Esophagus muscularis mucosa (tissue), 4 donors: ENCODE measurements around the gene SYT11. TPM values are rescaled to one million over a fixed set of nuclear protein-coding genes. Genes with fewer than 3 reads are reported as not detected.

Experiments
- DNase-seq: peaks from one replicate; pipeline ENCODE4 v3.0.0-alpha.2; 2017; ENCODE audit errors: extremely low spot score
- H3K27ac ChIP-seq, 4 donors: fragments of 200-600 bp; sonication (generic); replicated peaks in 1 of 4; 1 replicate in 3 of 4; 2 replicates in 1 of 4; pipeline ENCODE4 v1.5.1; 2016 to 2019; ENCODE audit warnings: mild to moderate bottlenecking in 1 of 4
- H3K27me3 ChIP-seq, 4 donors: fragments of 200-600 bp; sonication (generic); one replicate each; pipeline versions ENCODE4 v1.5.1 to v1.6.0; 2016 to 2019
- H3K36me3 ChIP-seq, 4 donors: fragments of 200-600 bp; sonication (generic); one replicate each; pipeline ENCODE4 v1.5.1; 2016 to 2019
- H3K4me1 ChIP-seq, 4 donors: fragments of 200-600 bp; sonication (generic); one replicate each; pipeline ENCODE4 v1.5.1; 2016 to 2019
- H3K4me3 ChIP-seq, 4 donors: fragments of 200-600 bp; sonication (generic); 1 replicate in 2 of 4; 2 replicates in 2 of 4; pipeline ENCODE4 v1.5.1; 2016 to 2019; ENCODE audit warnings: mild to moderate bottlenecking in 4 of 4, moderate library complexity in 1 of 4
- H3K9me3 ChIP-seq, 4 donors: fragments of 200-600 bp; sonication (generic); 1 replicate in 3 of 4; 2 replicates in 1 of 4; pipeline ENCODE4 v1.5.1; 2016 to 2019
- EP300 ChIP-seq: sonication (generic); formaldehyde crosslinking; IDR thresholded peaks from one replicate; pipeline ENCODE4 v1.6.1; 2017; ENCODE audit warnings: antibody characterized with exemption
- POLR2A ChIP-seq: fragments of 450-650 bp; IDR thresholded peaks from one replicate; pipeline ENCODE4 v1.6.1; 2017; ENCODE audit warnings: antibody characterized with exemption, moderate library complexity, mild to moderate bottlenecking, low read depth
- POLR2AphosphoS5 ChIP-seq, 2 donors: sonication (generic); formaldehyde crosslinking; IDR thresholded peaks; one replicate each; pipeline ENCODE4 v1.6.1; 2017; ENCODE audit warnings: antibody characterized with exemption in 2 of 2
- WGBS: methylation state at CpG from one replicate; pipeline ENCODE4 v1.1.5; 2018; 5-methylcytosine and 5-hydroxymethylcytosine counted together
- intact Hi-C: fragments of 100-400 bp; cut with DNase I; formaldehyde crosslinking; loops from one replicate; pipeline ENCODE4 v1.15.1; 2023
- total RNA-seq, 4 donors: library from RNA; depleted of rRNA; stranded (reverse); fragments of >200 nt; gene quantifications; one replicate each; pipeline versions ENCODE4 v1.1.0 to v1.2.1, GENCODE V29; 2016
- TF ChIP-seq, protein P1 (sequence below), 3 experiments: fragments of 200-600 bp in 2 of 3; fragments of 450-650 bp in 1 of 3; sonication (generic) in 2 of 3; IDR thresholded peaks; one replicate each; pipeline ENCODE4 v1.5.1; 2017 to 2019; ENCODE audit warnings: antibody characterized with exemption in 3 of 3, mild to moderate bottlenecking in 2 of 3, moderate library complexity in 1 of 3

Gene SYT11
- total RNA-seq, 4 donors from 2014 or later: 8.3 to 25.2 (median 20.3) TPM

DNA sequence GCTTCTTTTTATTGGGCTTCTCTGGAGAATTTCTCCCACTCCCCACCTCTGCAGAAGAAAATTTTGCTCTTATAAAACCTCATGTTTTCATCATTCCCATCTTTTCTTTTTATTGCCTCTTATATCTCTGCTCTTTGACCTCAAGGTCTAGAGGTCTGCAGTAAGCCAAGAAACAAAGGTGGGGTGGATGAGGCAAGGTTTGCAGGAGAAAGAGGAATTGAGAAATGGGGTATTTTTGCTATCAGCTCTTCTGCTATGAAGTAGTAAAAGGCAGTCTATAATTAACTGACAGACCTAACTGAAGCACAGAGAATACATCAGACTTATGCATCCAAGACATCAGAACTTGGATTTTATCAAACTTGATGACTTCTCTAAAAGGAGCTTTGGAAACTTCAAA, 22.9 kb downstream of the SYT11 start:
- no peak overlapping the region for H3K27ac ChIP-seq
- H3K9me3 ChIP-seq: no peaks in the 10 kb centered on the region
- DNase-seq: no peak
- H3K4me1 ChIP-seq: peaks cover 0 to 8% (median 0%) of the 10 kb centered on the region in 4 donors
- TF ChIP-seq POLR2AphosphoS5 (IDR thresholded peaks at IDR 0.05) (no peak), EP300 (no peak), POLR2A (no peak)
- TF ChIP-seq, protein P1, sequence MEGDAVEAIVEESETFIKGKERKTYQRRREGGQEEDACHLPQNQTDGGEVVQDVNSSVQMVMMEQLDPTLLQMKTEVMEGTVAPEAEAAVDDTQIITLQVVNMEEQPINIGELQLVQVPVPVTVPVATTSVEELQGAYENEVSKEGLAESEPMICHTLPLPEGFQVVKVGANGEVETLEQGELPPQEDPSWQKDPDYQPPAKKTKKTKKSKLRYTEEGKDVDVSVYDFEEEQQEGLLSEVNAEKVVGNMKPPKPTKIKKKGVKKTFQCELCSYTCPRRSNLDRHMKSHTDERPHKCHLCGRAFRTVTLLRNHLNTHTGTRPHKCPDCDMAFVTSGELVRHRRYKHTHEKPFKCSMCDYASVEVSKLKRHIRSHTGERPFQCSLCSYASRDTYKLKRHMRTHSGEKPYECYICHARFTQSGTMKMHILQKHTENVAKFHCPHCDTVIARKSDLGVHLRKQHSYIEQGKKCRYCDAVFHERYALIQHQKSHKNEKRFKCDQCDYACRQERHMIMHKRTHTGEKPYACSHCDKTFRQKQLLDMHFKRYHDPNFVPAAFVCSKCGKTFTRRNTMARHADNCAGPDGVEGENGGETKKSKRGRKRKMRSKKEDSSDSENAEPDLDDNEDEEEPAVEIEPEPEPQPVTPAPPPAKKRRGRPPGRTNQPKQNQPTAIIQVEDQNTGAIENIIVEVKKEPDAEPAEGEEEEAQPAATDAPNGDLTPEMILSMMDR (IDR thresholded peaks at IDR 0.05): no peak
- H3K4me3 ChIP-seq: no peak overlapping the region
- H3K36me3 ChIP-seq: peaks cover 8 to 38% (median 23%) of the 10 kb centered on the region in 4 donors
- H3K27me3 ChIP-seq: no peaks in the 10 kb centered on the region
- intact Hi-C loops: no loop called here

DNA sequence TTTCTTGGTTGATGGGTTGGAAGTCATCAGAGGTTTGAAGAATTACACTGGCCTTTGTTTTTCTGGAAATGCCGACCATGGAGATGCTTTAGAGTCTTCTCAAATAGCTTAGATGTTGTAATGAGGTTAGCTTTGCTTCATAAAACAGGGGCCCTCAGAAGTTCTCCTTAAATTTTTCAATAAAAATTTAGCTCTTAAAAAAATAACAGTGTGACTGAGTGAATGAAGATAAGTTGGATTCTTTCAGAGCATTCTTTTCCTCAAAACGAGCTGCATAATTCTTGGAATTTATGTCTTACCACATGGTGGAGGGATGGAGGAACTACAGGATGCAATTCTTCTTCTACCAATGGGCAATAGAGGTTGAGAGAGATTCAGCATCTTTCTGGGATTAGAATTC, 23.4 kb downstream of the SYT11 start:
- H3K4me1 ChIP-seq: peaks cover 0 to 8% (median 0%) of the 10 kb centered on the region in 4 donors
- WGBS: 67% methylated on average over 2 of the region's 2 CpGs
- intact Hi-C loops: no loop called here

DNA sequence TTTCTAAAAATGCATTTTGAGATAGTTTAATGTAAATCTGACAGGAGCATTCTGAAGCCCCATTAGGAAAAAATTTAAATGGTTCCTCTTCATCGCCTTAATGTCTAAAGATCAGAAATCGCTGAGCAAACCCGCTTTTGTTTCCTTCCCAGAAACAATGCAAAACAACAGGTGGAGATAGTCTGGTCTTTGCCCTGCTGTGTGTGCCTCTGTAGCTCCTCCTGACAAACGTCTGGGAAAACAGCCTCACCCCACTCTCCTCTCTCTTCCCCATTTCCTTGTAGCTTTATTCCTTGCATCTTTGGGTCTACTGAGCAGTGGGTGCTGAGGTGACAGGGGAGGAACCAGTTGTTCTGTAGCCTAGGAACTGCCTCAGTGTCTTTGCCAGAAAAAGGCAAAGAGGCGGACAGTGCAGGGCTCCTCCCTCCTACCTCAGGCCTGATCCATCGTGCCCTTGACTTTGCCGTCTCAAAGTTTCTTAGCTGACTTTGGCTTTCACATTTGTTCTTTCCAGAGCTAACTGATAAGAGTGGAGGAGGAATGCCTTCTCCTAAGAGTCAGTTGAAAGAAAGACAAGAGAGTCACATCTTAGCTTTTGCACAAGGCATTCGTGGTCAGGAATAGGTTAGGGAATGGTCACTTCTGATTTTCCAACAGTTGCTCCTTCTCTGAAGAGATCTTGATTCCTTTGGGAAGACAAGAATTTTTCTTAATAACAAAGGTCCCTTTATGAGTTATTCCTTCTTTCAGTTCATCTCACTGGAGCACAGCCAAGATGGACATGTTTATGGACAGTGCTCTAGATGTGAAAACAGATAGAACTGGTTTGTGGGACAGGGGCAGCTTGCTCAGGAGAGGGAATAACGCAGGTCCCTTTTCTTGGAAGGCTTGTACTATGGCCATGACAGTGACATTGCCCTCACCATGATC, 24.9 kb downstream of the SYT11 start:
- WGBS: 72% methylated on average over 9 of the region's 9 CpGs
- Histone ChIP-seq H3K9me3 (no peaks in the 10 kb centered on the region), H3K4me1 (peaks cover 0 to 8% (median 0%) of the 10 kb centered on the region in 4 donors), H3K4me3 (no peak overlapping the region), H3K27ac (no peak overlapping the region), H3K36me3 (peaks cover 8 to 38% (median 23%) of the 10 kb centered on the region in 4 donors), H3K27me3 (no peaks in the 10 kb centered on the region)
- DNase-seq: no peak
- intact Hi-C loops: no loop called here
- no peak for TF ChIP-seq POLR2AphosphoS5 (IDR thresholded peaks at IDR 0.05)
- TF ChIP-seq, protein P1 (IDR thresholded peaks at IDR 0.05): no peak
- TF ChIP-seq EP300: no peak
- TF ChIP-seq POLR2A: no peak

More for the DNA sequence above, 23.4 kb downstream of the SYT11 start:
- H3K4me3 ChIP-seq: no peak overlapping the region
- no peak for DNase-seq
- H3K27ac ChIP-seq: no peak overlapping the region
- TF ChIP-seq, protein P1 (IDR thresholded peaks at IDR 0.05): no peak
- no peaks in the 10 kb centered on the region for H3K27me3 ChIP-seq
- peaks cover 8 to 38% (median 23%) of the 10 kb centered on the region in 4 donors for H3K36me3 ChIP-seq
- H3K9me3 ChIP-seq: no peaks in the 10 kb centered on the region

DNA sequence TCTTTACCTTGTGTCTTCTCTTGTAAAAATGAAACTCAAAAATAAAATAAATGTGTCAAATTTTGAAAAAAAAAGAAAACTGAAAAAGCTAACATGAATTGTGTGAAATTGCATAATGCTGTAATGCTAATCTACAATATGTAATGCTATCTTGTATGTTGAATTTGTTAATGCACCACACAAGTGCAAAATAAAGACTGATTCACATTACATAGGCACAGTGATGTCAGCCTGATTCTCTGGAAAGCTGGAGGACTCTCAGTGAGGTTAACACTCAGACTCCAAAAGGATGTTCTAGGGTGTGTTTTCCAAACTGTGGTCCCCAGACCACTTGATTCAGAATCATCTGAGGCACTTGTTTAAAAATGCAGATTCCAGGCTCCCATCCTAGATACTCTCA, 25.6 kb downstream of the SYT11 start:
- TF ChIP-seq, protein P1 (IDR thresholded peaks at IDR 0.05): no peak
- TF ChIP-seq POLR2A (no peak), POLR2AphosphoS5 (IDR thresholded peaks at IDR 0.05) (no peak), EP300 (no peak)
- Histone ChIP-seq H3K4me1 (peaks cover 0 to 8% (median 0%) of the 10 kb centered on the region in 4 donors), H3K9me3 (no peaks in the 10 kb centered on the region), H3K27ac (no peak overlapping the region), H3K27me3 (no peaks in the 10 kb centered on the region), H3K36me3 (peaks cover 8 to 36% (median 23%) of the 10 kb centered on the region in 4 donors), H3K4me3 (no peak overlapping the region)
- DNase-seq: no peak
- intact Hi-C loops: no loop called here
